HG03280 (cell line): ENCODE data around the gene ANO4.
"Not testable (repeated sequence)": the region's sequence is repeated elsewhere in the genome, so short reads cannot be mapped to it uniquely, and the experiment has no call there.

Experiments used
- ATAC-seq: cut with Tn5 transposase; IDR thresholded peaks from one replicate; pipeline ENCODE4 v1.9.1; 2021; ENCODE audit warnings: mild to moderate bottlenecking, moderate library complexity; ENCODE audit not compliant: unreplicated experiment

Gene ANO4

DNA sequence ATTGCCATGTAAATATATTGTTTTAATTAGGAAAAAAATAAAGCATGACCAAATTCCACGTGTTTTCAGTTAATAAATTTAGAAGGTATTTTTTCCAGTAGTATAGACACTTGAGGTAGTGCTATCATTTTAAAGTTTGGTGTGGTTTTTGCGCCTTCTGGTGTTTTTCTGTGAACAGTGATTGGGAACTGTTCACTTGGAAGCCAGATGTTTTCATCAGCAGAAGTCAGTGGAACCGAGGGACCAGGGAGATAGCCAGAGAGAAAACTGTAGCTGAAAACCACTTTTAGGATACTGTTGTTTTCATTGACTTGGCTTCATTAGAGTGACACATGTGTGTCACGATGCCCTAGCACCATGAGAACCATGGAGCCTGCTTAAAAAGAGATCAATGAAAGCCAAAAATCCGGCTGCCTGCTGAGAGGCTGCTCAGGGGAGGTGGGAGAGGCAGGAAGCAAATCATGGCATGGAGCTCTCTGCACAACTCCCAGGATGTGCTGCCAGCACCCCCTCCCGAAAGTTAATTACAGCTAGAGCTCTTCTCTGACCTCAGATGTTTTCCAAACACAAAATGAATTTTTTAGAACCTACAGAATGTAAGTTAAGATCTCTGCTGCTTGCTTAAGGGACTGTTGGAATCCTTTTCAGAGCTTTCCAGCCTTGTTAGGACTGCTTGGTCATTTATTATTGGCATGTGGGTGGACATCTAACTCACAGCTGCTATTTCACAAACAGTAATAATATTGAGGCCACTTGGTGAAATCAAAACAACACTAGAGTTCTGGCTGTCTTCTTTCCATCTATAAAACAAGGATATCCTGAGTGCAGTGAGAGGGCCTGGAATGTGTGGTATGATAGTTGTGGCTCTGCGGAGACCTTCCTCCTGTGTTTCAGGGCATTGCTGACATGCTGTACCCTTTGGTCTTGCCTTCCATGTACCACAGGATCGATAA lies 192.3 kb downstream of the ANO4 start:
- no peak for ATAC-seq

DNA sequence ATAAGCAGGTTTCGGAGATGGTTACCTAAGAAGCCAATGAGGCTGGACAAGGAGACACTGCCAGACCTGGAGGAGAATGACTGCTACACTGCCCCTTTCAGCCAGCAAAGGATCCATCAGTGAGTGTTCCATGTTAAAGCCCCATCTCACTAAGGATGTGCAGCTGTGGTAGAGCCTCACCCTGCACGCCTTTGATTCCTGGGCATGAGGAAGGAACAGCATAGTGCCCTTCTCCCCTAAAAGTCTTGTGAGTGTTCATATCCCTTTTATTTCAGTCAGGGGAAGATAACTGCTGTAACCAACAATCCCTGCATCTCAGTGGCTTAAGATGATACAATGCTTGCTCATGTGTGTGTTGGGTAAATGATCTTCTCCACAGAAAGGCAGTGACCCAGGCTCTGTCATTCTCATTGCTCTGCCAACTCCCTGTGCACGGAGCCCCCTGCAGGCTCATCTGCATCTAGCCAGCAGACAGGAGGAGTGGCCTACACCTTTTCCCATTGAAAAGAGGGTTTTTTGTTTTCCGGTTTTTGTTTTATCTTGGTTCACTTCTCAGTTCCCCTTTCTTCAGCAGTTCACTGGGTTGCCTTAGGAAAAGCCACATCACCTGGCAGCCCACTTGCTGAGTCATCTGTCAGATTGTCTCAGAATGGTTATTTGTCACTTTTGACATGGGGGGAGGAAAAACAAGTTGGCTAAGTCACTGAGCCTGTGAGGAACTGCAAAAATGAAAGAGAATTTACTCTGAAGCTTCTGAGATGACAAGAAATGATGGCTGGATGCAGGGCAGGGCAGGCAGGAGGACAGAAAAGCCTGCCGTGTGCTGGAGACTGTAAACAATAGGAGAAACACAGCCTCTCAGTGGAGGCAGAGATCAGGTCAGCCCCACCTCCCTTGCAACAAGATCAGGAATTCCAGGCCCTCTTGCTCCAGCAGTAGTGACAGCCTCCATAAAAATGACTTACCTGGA lies 193.3 kb downstream of the ANO4 start:
- ATAC-seq = peak; percentile 96

DNA sequence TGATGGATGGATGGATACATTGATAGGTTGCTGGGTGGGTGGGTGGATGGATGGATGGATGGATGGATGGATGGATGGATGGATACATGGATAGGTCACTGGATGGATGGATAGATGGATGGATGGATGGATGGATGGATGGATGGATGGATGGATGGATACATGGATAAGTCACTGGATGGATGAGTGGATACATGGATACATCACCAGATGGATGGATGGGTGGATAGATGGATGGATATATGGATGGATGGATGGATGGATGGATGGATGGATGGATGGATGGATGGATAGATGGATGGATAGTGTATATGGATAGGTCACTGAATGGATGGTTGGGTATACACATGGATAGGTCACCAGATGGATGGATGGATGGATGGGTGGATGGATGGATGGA lies 194.9 kb downstream of the ANO4 start:
- not testable (repeated sequence) for ATAC-seq

DNA sequence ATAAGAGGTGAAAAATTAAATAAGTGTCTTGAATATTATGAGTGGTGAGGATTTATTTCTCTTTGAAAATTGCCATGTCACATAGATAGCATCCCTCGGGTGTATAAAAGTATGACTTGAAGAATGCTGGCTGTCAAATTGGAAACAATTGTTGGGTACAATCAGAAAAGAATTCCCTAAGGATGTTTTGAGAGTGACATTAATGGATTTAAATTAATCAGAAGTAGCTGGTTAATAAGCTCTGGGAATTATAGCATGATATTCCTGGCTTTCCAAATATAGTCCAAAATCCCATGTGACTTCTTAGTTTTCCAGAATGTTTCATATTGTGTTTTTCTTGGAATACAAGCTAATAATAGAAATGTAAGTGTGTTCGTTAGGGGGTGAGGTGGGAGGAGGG lies 196.5 kb downstream of the ANO4 start:
- ATAC-seq = no peak

DNA sequence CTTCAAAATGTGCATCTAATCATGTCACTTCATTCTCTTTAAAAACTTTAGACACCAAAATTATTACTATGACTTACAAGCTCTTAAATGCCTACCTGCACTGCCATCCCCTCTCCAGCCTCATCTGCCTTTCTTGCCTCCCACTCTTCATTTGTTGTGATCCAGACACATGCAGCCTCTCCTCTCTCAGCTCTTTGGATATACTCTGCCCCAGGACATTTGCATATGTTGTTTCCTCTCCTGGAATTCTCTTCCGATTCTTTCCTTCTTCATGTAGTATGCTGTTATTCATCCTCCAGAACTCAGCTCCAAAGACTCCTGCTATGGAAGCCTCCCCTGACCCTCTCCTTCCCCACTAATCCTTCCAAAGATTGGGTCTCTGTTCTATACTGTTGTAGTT lies 197.6 kb downstream of the ANO4 start:
- no peak for ATAC-seq

DNA sequence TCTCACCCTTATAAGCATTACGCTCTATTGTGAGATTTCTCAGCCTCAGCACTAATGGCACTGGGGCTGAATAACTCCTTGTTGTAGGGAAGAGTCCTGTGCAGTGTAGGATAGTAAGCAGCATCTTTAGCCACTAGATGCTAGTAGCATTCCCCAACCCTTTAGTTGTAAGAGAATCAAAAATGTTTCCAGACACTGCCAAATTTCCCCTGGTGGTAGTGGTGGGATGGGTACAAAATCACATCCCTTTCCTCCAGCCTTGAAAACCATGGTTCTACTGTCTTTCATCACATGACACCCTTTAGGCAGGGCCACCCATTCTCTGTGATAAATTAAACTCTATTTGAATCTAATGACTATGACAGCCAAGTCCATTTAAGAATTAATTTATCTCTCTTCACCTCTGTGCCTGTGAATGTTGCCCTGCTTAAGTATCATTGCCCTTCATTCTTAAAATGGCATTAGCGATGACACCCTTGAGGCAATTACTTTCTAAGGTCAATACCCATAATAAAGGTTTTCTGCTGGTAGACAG lies 199.4 kb downstream of the ANO4 start:
- no peak for ATAC-seq

DNA sequence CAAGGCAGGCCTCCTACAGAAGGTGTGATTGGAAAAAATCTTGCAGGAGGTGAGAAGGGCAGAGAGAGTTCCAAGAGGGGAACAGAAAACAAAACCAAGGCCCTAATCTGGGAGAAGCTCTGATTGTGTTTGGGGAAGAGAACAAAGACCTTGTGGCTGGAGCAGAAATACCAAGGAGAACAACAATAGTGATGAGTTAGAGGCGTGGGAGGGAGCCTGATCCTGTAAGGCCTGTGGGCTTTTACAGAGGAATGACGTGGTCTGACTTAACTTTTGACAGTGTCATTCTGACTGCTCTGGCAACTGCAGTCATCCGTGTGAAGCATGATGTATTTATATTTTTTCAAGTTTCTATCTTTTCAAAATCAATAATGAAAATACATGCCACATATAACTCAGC lies 200.6 kb downstream of the ANO4 start:
- peak; percentile 62 for ATAC-seq

DNA sequence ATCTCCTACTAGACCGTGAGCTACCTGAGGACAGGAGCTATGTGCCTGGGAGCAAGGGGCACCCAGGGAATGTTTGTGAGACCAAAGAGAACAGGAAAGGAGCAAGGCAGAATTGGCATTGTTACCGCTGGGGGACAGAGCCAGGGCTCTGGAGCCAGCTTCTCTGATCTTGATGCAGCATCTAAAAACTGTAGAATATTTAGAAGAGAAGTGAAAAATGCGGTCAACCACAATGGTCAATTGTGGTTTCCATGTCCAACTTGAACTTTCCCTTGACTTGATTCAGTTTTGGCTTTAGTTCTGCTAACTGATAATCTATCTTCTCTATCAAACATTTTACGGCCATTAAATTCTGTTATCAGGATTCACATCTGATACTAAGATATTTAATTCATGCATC lies 201.2 kb downstream of the ANO4 start:
- no peak for ATAC-seq

DNA sequence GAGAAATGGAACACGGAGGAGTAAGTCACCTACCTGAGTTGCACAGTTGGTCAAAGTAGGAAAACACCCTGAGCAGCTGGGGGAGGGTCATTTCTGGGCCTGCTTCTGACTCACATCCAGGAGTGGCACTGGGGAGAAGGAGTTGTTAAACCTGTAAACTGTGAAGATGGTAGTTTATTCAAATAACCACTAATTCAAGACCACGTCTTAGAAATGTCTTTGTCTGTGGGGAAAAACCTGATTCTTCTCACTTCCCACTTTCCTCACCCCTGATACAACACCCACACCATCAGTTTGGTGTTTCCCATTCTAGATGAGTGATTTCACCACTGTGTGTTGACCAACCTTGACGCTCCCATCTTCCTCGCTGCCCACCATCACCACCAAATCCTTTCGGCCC lies 207.1 kb downstream of the ANO4 start:
- ATAC-seq = peak; percentile 58

DNA sequence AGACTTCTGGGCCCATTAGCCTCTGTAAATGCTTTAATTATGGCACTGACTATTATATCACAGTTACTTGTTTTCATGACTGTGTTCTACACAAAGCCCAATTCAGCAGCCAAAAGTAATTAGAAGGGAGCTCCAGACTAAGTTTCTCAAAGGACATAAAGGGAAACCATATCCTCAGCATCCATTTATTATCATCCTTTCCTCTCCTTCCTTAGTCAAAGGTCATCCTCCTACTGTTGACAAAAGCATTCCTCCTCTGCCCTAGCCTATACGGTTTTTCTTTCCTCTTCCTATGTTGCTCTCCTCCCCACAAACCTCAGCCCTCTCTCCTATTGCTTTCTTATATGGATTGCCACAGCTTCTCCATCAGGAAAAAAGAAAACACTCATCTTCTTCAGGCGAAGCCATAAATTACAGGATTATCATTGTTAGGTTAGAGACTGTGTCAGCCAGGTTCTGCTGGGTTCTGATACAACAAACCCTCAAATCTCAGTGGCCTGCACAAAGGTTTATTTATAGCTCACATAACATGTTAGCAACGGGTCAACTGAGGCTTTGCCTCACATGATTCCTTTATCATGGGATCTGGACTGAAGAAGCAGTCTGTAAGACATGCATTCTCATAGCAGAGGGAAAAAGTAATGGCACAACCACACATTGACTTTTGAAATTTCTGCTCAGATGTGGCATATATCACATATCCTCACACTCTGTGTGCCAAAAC lies 208.3 kb downstream of the ANO4 start:
- no peak for ATAC-seq

DNA sequence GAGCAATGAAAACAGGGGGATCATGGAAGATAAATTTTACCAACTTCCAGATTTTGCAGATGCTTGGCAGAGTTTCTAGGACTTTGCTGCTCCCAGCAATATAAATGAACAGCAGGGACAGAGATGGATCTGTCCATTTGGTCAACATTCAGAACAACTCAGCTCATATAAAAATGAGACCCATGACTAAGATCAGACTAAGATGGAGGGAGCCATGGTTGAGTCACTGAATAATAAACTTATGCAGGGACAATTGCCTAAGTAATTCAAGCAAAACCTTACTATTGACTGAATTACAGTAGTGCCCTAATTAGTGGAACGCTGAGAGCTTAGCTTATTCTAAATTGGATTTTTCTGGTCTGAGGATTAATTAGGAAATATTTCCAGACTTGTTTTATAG lies 210.3 kb downstream of the ANO4 start:
- ATAC-seq = no peak

DNA sequence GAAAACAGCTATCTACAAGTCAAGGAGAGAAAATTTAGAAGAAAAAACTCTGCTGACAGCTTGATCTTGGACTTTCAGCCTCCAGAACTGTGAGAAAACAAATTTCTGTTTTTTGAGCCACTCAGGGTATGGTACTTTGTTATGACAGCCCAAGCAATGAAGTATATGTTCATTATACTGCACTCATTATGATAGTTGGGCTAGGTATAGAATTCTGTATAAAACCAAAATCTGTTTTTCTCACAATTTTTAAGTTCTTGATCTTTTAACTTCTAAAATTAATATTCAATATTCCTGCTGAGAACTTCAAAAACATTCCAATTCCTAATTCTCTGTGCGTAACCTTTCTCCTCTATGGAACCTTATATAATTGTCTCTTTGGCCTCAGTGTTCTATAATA lies 214.7 kb downstream of the ANO4 start:
- no peak for ATAC-seq

DNA sequence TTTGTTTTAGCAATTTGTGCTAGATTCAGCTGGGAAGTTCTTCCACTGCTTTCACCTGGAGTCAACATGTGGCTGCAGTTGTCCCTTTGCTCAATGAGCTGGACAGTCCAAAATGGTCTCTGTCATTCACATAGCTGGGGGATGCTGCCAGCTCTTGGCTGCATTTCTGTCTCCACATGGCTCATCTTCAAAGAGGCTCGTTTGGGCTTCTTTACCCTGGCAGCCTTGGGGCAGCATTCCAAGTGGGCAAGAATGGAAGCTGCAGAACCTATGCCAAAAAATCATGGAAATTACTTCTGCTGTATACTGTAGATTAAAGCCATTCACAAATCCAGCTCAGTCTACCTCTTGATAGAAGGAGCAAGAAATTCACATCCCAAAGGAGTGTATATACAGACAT lies 216.3 kb downstream of the ANO4 start:
- ATAC-seq = no peak

DNA sequence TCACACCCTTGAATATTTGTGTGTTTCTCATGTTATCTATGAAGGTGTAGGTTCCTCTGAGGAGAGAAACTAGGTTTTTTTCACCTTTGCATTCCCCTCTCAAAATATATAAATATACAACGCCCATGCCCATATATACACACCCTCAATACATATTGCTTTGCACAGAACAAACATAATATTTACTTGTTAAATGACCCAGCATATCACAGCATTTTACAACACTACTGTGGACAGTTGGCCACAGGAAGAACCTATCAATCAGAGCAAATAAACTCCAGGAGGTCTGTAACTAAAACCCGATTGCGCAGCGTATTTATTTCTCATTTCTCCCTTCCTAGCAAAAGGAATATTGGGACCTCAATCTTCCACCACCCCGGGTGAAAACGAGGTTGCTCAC lies 219.4 kb downstream of the ANO4 start:
- ATAC-seq = no peak

DNA sequence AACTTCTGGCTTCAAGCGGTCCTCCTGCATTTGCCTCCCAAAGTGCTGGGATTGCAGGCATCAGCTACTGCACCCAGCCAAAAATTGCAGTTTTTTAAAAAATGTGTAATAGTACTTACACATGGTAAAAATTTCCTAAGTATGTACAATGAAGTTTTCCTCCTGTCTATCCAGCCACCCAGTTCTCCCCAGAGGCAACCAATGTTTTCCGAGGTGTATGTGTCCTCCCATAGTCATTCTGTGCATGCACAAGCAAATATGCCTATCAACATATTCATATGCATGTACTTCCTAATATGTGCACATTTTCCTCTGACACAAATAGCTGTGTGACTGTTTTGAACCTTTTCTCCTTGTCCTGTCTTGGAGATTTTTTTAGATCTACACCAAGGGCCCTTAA lies 220.5 kb downstream of the ANO4 start:
- ATAC-seq = no peak

DNA sequence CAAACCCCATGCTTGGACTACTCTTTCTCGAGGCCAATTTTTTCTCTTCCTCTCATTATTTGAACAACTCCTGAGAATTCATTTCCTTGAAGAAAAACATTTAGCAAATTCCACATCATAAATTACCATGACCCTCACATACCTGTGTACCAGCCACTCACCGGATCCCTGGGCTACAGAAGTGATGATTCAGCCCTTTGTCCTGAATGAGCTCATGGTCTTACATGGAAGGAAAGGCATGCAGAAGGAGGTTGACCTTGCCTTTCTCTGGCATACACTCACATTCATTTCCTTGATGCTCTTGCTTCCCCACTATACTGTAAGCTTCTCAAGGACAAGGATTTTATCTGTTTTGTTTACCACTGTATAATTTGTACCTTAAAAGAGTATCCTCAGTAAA lies 224.0 kb downstream of the ANO4 start:
- no peak for ATAC-seq

DNA sequence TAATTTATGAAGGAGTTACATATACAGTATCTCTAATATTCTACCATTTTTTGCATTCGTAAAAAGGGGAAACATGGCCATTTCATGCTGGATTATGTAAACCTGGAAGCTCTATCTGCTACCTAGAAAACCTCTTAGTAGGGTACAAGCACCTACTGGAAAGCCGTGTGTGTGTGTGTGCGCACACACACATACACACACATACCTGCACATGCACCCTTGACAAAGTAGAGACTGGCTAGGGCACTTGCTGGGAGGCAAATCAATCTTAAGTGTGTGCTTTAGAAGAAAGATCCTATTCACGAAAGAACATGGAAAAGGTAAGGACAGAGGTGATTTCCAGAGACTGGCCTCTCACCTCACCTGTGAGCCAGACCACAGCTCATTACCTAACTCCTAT lies 224.6 kb downstream of the ANO4 start:
- ATAC-seq = no peak

DNA sequence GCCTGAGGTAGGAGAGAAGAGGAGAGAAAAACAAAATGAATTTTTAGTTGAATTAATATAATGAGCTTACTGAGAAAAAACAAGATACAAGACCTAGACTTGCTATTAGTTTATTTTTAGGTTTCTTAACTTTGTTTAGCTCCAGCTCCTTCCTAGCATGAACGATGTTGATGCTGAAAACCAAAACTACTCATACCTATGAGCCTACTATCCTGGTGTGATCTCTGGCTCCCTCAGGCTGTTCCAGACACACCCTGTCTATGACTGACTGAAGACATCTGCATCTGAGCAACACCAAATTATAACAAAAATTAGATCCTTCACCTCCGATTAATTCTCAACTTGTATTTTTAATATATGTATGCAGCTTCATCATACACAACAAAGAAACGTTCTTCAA lies 225.1 kb downstream of the ANO4 start:
- no peak for ATAC-seq

DNA sequence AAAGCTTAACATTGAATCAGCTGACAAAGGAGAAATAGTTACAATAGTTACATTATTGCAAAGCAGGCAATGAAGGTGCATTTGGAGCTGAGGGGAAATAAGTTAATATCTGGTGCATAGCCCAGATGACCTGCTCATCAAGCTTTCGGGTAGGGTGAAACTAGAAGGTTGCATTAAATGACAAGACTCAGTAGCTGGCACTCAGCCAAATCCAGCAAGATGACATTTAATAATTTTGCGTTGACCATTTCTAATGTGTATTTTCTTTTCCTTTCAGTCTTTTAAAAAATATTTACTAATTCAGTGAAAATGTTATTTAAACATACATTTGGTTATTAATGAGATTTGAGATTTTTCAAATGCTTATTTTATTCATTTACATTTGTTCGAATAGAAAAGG lies 226.9 kb downstream of the ANO4 start:
- no peak for ATAC-seq

DNA sequence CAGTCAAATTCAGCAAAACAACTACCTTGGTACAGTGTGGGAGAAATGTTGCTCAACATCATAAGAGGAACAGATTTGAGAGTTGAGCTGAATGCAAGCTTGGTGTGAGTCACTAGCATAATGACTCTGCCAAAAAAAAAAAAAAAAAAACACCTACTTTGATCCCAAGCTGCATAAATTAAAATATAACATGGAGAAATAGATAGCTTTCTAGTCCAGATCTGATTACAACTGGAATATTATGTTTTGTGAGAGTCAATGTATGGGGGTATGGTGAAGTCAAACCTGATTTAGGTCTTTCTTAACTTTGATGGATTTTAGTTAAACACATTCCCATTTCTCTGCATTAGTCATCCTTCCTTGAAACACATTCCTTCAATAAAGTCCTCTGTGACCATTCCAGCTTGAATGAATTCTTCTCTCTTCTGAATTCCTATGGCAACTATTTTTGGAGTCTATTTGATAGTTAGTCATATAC lies 227.4 kb downstream of the ANO4 start:
- ATAC-seq = no peak

DNA sequence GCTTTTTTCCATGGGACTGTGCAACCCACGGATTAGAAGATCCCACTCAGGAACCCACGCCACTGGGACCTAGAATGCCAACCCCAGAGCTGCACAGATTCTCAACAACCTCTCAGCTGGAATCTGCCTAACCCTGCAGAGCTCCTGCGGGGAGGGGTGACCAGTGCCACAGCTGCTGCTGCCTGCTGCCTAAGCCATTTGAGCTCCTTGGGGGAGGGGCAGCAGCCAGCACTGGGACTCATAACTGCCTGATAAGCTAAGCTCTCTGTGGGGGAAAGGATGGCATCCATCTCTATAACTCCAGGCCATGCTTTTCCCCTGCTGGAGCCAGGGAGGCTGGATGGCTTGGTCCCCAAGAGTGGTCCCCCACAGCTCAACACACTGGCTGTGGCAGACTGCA lies 232.6 kb downstream of the ANO4 start:
- no peak for ATAC-seq
